Panc1 (cell line): ENCODE measurements around the gene ATP6V0A4. TPM values are rescaled to one million over a fixed set of nuclear protein-coding genes. Genes with fewer than 3 reads are reported as not detected.
"Not testable (repeated sequence)": the region's sequence is repeated elsewhere in the genome, so short reads cannot be mapped to it uniquely, and the experiment has no call there.

Experiments used
- ATAC-seq: fragments of 200-7000 bp; cut with Tn5 transposase; 2 replicates; pipeline ENCODE4 v1.9.1; 2020; ENCODE audit warnings: mild to moderate bottlenecking, moderate library complexity
- BruUV-seq: library from RNA; stranded (reverse); fragments of 400-500 nt; replicated peaks from 2 replicates; lab custom pipeline; 2021; lab: Mats Ljungman, UMichigan
- CTCF ChIA-PET: fragments of 300-600 bp; sonication (Branson Sonifier 250); formaldehyde crosslinking; loops from one replicate; lab custom pipeline; 2022; ENCODE audit warnings: antibody characterized with exemption; lab: Charles Lee
- POLR2A ChIA-PET: fragments of 300-600 bp; sonication (Branson Sonifier 250); formaldehyde crosslinking; loops from one replicate; lab custom pipeline; 2022; ENCODE audit warnings: antibody characterized with exemption; lab: Charles Lee
- DNase-seq: peaks from one replicate; pipeline ENCODE4 v3.0.0-alpha.2; 2010; ENCODE audit warnings: low read depth, low spot score
- H3K27ac ChIP-seq: 2 replicates; pipeline ENCODE4 v1.5.1; 2011; ENCODE audit warnings: mild to moderate bottlenecking, low read length, inconsistent platforms
- H3K27me3 ChIP-seq: fragments of 200-500 bp; sonication (Bioruptor generic); 2 replicates; pipeline ENCODE4 v1.6.0; 2014; ENCODE audit warnings: low read length, inconsistent platforms; ENCODE audit not compliant: control insufficient read depth, insufficient read depth
- H3K36me3 ChIP-seq: fragments of 200-500 bp; sonication (Bioruptor generic); 2 replicates; pipeline ENCODE4 v1.5.1; 2014; ENCODE audit warnings: inconsistent platforms, mild to moderate bottlenecking, low read length, moderate library complexity; ENCODE audit not compliant: control insufficient read depth, insufficient read depth
- H3K4me1 ChIP-seq: 2 replicates; pipeline ENCODE4 v1.5.1; 2011; ENCODE audit warnings: inconsistent platforms, mild to moderate bottlenecking, low read length, moderate library complexity; ENCODE audit not compliant: control insufficient read depth, insufficient read depth
- H3K4me3 ChIP-seq, 2 experiments: 2 replicates each; pipeline ENCODE4 v1.5.1; 2011 to 2012; ENCODE audit warnings: low read depth in 2 of 2, low read length in 2 of 2, mild to moderate bottlenecking in 2 of 2, inconsistent platforms in 1 of 2, moderate library complexity in 1 of 2
- H3K9me3 ChIP-seq: fragments of 200-500 bp; sonication (Bioruptor generic); 2 replicates; pipeline ENCODE4 v1.5.1; 2014; ENCODE audit warnings: low read depth, mild to moderate bottlenecking, inconsistent platforms, low read length, moderate library complexity; ENCODE audit not compliant: control insufficient read depth, insufficient read depth
- POLR2AphosphoS5 ChIP-seq: IDR thresholded peaks from 2 replicates; pipeline ENCODE4 v1.6.1; 2012; ENCODE audit warnings: mild to moderate bottlenecking, low read depth, low read length, moderate library complexity
- SIN3A ChIP-seq: IDR thresholded peaks from 2 replicates; pipeline ENCODE4 v1.6.1; 2012; ENCODE audit warnings: low read depth, mild to moderate bottlenecking, low read length, moderate library complexity, borderline replicate concordance; ENCODE audit not compliant: insufficient read depth
- TCF7L2 ChIP-seq: IDR thresholded peaks from 2 replicates; pipeline ENCODE4 v1.6.1; 2011; ENCODE audit warnings: mild to moderate bottlenecking, low read depth, low read length, inconsistent platforms
- in situ Hi-C: cut with HindIII; loops from 2 replicates; pipeline ENCODE4 v1.10.0; 2016; ENCODE audit warnings: low sequenced_read_pairs, low pct_unique_long_range_greater_than_20kb
- intact Hi-C: fragments of 100-400 bp; cut with micrococcal nuclease; formaldehyde crosslinking; loops from one replicate; pipeline ENCODE4 v1.10.0; 2022; ENCODE audit not compliant: unreplicated experiment
- total RNA-seq: library from RNA; stranded (reverse); gene quantifications from one replicate; pipeline ENCODE4 v1.2.1, GENCODE V29; 2021; ENCODE audit not compliant: unreplicated experiment
- TF ChIP-seq, protein P1 (sequence below), 2 experiments: IDR thresholded peaks; 2 replicates each; pipeline ENCODE4 v1.6.1; 2011 to 2012; ENCODE audit warnings: low read depth in 2 of 2, control low read depth in 1 of 2, low read length in 1 of 2, mild to moderate bottlenecking in 1 of 2, moderate library complexity in 1 of 2; ENCODE audit not compliant: insufficient read depth in 1 of 2
- TF ChIP-seq, protein P2 (sequence below): fragments of 450-650 bp; IDR thresholded peaks from 2 replicates; pipeline ENCODE4 v1.5.1; 2017; ENCODE audit warnings: mild to moderate bottlenecking

ATP6V0A4 gene
- total RNA-seq, 1 experiment from 2014 or later: 0.15 TPM

DNA sequence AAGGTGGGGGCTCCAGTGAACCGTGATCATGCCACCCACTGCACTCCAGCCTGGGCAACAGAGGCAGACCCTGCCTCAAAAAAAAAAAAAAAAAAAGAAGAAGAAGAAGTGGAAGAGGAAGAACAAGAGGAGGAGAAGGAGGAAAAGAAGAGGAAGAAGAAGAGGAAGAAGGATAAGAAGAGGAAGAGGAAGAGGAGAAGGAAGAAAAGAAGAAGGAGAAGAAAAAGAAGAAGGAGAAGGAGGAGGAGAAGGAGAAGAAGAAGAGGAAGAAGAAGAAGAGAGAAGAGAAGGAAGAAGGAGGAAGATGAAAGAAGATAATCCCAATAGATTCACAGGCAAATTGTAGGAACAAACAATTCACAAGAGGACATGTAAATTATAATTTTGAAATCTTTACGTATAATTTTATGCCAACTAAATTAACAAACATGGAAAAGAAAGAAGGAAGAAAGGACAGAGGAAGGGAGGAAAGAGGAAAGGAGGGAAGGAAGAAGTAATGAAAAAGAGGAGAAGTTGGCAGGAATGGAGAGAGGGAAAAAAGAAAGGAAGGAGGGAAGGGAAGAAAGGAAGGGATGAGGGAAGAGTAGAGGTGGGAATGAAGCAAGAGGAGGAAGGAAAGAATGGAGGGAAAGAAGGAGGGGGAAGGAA is 100.3 kb downstream of the ATP6V0A4 start:
- peaks cover 10% of the 10 kb centered on the region; the same call in 1 of the 2 replicates for H3K27me3 ChIP-seq
- BruUV-seq: no TSS peak
- in situ Hi-C loops (no loop called here), intact Hi-C loops (no loop called here)
- no peaks in the 10 kb centered on the region for H3K4me1 ChIP-seq
- TF ChIP-seq POLR2AphosphoS5 (no peak), TCF7L2 (no peak), SIN3A (no peak)
- TF ChIP-seq, protein P1, sequence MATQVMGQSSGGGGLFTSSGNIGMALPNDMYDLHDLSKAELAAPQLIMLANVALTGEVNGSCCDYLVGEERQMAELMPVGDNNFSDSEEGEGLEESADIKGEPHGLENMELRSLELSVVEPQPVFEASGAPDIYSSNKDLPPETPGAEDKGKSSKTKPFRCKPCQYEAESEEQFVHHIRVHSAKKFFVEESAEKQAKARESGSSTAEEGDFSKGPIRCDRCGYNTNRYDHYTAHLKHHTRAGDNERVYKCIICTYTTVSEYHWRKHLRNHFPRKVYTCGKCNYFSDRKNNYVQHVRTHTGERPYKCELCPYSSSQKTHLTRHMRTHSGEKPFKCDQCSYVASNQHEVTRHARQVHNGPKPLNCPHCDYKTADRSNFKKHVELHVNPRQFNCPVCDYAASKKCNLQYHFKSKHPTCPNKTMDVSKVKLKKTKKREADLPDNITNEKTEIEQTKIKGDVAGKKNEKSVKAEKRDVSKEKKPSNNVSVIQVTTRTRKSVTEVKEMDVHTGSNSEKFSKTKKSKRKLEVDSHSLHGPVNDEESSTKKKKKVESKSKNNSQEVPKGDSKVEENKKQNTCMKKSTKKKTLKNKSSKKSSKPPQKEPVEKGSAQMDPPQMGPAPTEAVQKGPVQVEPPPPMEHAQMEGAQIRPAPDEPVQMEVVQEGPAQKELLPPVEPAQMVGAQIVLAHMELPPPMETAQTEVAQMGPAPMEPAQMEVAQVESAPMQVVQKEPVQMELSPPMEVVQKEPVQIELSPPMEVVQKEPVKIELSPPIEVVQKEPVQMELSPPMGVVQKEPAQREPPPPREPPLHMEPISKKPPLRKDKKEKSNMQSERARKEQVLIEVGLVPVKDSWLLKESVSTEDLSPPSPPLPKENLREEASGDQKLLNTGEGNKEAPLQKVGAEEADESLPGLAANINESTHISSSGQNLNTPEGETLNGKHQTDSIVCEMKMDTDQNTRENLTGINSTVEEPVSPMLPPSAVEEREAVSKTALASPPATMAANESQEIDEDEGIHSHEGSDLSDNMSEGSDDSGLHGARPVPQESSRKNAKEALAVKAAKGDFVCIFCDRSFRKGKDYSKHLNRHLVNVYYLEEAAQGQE (IDR thresholded peaks at IDR 0.05; ENCODE audit: insufficient read depth in 1 of 2, low read depth in 2 of 2, low read length in 1 of 2): no peak
- TF ChIP-seq, protein P2, sequence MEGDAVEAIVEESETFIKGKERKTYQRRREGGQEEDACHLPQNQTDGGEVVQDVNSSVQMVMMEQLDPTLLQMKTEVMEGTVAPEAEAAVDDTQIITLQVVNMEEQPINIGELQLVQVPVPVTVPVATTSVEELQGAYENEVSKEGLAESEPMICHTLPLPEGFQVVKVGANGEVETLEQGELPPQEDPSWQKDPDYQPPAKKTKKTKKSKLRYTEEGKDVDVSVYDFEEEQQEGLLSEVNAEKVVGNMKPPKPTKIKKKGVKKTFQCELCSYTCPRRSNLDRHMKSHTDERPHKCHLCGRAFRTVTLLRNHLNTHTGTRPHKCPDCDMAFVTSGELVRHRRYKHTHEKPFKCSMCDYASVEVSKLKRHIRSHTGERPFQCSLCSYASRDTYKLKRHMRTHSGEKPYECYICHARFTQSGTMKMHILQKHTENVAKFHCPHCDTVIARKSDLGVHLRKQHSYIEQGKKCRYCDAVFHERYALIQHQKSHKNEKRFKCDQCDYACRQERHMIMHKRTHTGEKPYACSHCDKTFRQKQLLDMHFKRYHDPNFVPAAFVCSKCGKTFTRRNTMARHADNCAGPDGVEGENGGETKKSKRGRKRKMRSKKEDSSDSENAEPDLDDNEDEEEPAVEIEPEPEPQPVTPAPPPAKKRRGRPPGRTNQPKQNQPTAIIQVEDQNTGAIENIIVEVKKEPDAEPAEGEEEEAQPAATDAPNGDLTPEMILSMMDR: no peak
- H3K36me3 ChIP-seq: no peaks in the 10 kb centered on the region
- no peak overlapping the region for H3K4me3 ChIP-seq
- ATAC-seq: no peak
- no peaks in the 10 kb centered on the region for H3K9me3 ChIP-seq
- ChIA-PET CTCF (no interaction called here), POLR2A (no interaction called here)
- no peak overlapping the region for H3K27ac ChIP-seq
- no peak for DNase-seq

DNA sequence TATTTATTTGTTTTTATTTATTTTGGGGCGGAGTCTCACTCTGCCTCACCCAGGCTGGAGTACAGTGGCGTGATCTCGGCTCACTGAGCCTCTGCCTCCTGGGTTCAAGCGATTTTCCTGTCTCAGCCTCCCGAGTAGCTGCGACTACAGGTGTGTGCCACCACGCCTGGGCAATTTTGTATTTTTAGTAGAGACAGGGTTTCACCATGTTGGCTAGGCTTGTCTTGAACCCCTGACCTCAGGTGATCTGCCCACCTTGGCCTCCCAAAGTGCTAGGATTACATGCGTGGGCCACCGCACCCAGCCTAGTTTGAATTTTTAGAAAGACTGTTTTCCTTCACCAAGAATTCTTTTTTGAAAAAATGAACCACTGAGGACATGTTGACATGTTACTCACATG is 102.2 kb downstream of the ATP6V0A4 start:
- DNase-seq, ATAC-seq, H3K27ac ChIP-seq, POLR2A ChIA-PET, intact Hi-C loops, H3K36me3 ChIP-seq, H3K4me3 ChIP-seq, in situ Hi-C loops, H3K4me1 ChIP-seq, H3K9me3 ChIP-seq, BruUV-seq, CTCF ChIA-PET: not testable (repeated sequence)
- peaks cover 10% of the 10 kb centered on the region; the same call in 1 of the 2 replicates for H3K27me3 ChIP-seq

DNA sequence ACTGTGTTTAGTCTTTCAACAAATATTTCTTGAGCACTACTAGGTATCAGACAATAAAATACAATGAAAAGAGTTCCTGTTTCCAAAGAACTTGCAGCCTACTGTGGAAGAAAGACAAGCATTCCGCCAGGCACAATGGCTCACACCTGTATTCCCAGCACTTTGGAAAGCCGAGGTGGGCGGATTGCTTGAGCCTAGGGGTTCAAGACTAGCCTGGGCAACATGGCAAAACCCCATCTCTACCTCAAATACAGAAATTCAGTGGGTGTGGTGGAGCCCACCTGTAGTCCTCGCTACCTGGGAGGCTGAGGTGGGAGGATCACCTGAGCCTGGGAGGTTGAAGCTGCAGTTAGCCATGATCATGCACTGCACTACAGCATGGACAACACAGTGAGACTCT is 102.9 kb downstream of the ATP6V0A4 start:
- no TSS peak for BruUV-seq
- POLR2A ChIA-PET: no interaction called here

More for the DNA sequence above, 102.9 kb downstream of the ATP6V0A4 start:
- no peaks in the 10 kb centered on the region for H3K4me1 ChIP-seq
- CTCF ChIA-PET: no interaction called here
- intact Hi-C loops (no loop called here), in situ Hi-C loops (no loop called here)
- ATAC-seq: no peak
- no peak overlapping the region for H3K27ac ChIP-seq
- no peak for TF ChIP-seq SIN3A
- TF ChIP-seq POLR2AphosphoS5: no peak
- TF ChIP-seq TCF7L2: no peak
- TF ChIP-seq, protein P2: no peak
- TF ChIP-seq, protein P1 (IDR thresholded peaks at IDR 0.05; ENCODE audit: insufficient read depth in 1 of 2, low read depth in 2 of 2, low read length in 1 of 2): no peak
- no peaks in the 10 kb centered on the region for H3K36me3 ChIP-seq
- no peaks in the 10 kb centered on the region for H3K9me3 ChIP-seq
- peaks cover 10% of the 10 kb centered on the region; the same call in 1 of the 2 replicates for H3K27me3 ChIP-seq
- no peak for DNase-seq
- H3K4me3 ChIP-seq: no peak overlapping the region
